Osteocyte (in vitro differentiated cells): ENCODE data around the gene CHST11. TPM values are rescaled to one million over a fixed set of nuclear protein-coding genes. Genes with fewer than 3 reads are reported as not detected.

ENCODE experiments used
- DNase-seq: peaks from one replicate; pipeline ENCODE4 v3.0.0; 2021; ENCODE audit warnings: mixed read lengths; ENCODE audit not compliant: unreplicated experiment; ENCODE audit errors: extremely low spot score
- H3K27ac Mint-ChIP-seq: one replicate; pipeline ENCODE4 v1.8.0; 2021; ENCODE audit warnings: mild to moderate bottlenecking, mixed read lengths; ENCODE audit not compliant: unreplicated experiment
- H3K27me3 Mint-ChIP-seq: one replicate; pipeline ENCODE4 v1.8.0; 2021; ENCODE audit warnings: mixed read lengths; ENCODE audit not compliant: unreplicated experiment
- H3K36me3 Mint-ChIP-seq: one replicate; pipeline ENCODE4 v1.8.0; 2021; ENCODE audit warnings: mixed read lengths; ENCODE audit not compliant: unreplicated experiment
- H3K4me1 Mint-ChIP-seq: one replicate; pipeline ENCODE4 v1.8.0; 2021; ENCODE audit warnings: mixed read lengths; ENCODE audit not compliant: unreplicated experiment
- H3K4me3 Mint-ChIP-seq: one replicate; pipeline ENCODE4 v1.8.0; 2021; ENCODE audit warnings: mild to moderate bottlenecking, moderate library complexity, mixed read lengths; ENCODE audit not compliant: unreplicated experiment
- H3K9me3 Mint-ChIP-seq: one replicate; pipeline ENCODE4 v1.8.0; 2021; ENCODE audit warnings: mixed read lengths; ENCODE audit not compliant: unreplicated experiment
- CTCF ChIP-seq: fragments of 200-600 bp; sonication (generic); IDR thresholded peaks from 2 replicates; pipeline ENCODE4 v1.5.0; 2021; ENCODE audit warnings: antibody characterized with exemption, mild to moderate bottlenecking, moderate library complexity
- total RNA-seq: library from RNA; stranded (reverse); gene quantifications from 2 replicates; pipeline ENCODE4 v1.2.1, GENCODE V29; 2021

Gene CHST11
- total RNA-seq, 1 donor from 2014 or later = 7.5 TPM

- no peak for TF ChIP-seq CTCF
- DNase-seq = no peak
- peaks cover 2% of the 10 kb centered on the region for H3K4me1 Mint-ChIP-seq
- no peaks in the 10 kb centered on the region for H3K36me3 Mint-ChIP-seq
- H3K27me3 Mint-ChIP-seq = no peaks in the 10 kb centered on the region
- H3K27ac Mint-ChIP-seq = no peak overlapping the region
- no peak overlapping the region for H3K4me3 Mint-ChIP-seq
- H3K9me3 Mint-ChIP-seq = peaks cover 7% of the 10 kb centered on the region
Measured at GRCh38 chr12:104453133-104453532, 3.6 kb upstream of the CHST11 start.

- H3K27ac Mint-ChIP-seq = no peak overlapping the region
- no peak for DNase-seq
- H3K36me3 Mint-ChIP-seq = no peaks in the 10 kb centered on the region
- no peak for TF ChIP-seq CTCF
- H3K9me3 Mint-ChIP-seq = peaks cover 7% of the 10 kb centered on the region
- no peaks in the 10 kb centered on the region for H3K27me3 Mint-ChIP-seq
- H3K4me3 Mint-ChIP-seq = no peak overlapping the region
- H3K4me1 Mint-ChIP-seq = peaks cover 12% of the 10 kb centered on the region
Measured at GRCh38 chr12:104454997-104455396, 1.8 kb upstream of the CHST11 start.

- H3K4me1 Mint-ChIP-seq = peaks cover 14% of the 10 kb centered on the region
- peaks cover 4% of the 10 kb centered on the region for H3K9me3 Mint-ChIP-seq
- peak overlapping the region; percentile 96 for H3K4me3 Mint-ChIP-seq
- no peak for DNase-seq
- H3K27ac Mint-ChIP-seq = peak overlapping the region; percentile 99
- TF ChIP-seq CTCF = no peak
- no peaks in the 10 kb centered on the region for H3K27me3 Mint-ChIP-seq
- H3K36me3 Mint-ChIP-seq = no peaks in the 10 kb centered on the region
Measured at GRCh38 chr12:104455578-104456416, 951 bp upstream of the CHST11 start.

GRCh38 chr12:104456950-104457745 is 400 bp downstream of the CHST11 start:
- peak; percentile 65 for TF ChIP-seq CTCF
- Mint-ChIP-seq H3K36me3 (no peaks in the 10 kb centered on the region), H3K4me1 (peaks cover 14% of the 10 kb centered on the region), H3K9me3 (no peaks in the 10 kb centered on the region), H3K27ac (peak overlapping the region; percentile 99), H3K27me3 (no peaks in the 10 kb centered on the region), H3K4me3 (peak overlapping the region; percentile 96)
- DNase-seq = peak; percentile 87
